GM21390 (cell line): ENCODE data around the gene SPOCK1.

Experiments
- ATAC-seq: cut with Tn5 transposase; IDR thresholded peaks from one replicate; pipeline ENCODE4 v1.9.1; 2021; ENCODE audit not compliant: unreplicated experiment

The SPOCK1 gene

GRCh38 chr5:137174196-137174595, 324.9 kb downstream of the SPOCK1 start:
- no peak for ATAC-seq

- ATAC-seq, result no peak
Measured at GRCh38 chr5:137172258-137172657, 326.9 kb downstream of the SPOCK1 start.

- no peak for ATAC-seq
Measured at GRCh38 chr5:137167187-137167586, 331.9 kb downstream of the SPOCK1 start.

GRCh38 chr5:137164961-137165360, 334.2 kb downstream of the SPOCK1 start:
- ATAC-seq, result no peak

- ATAC-seq, result no peak
Measured at GRCh38 chr5:137164536-137164935, 334.6 kb downstream of the SPOCK1 start.

- ATAC-seq, result no peak
Measured at GRCh38 chr5:137158691-137159090, 340.4 kb downstream of the SPOCK1 start.

GRCh38 chr5:137156180-137156579, 342.9 kb downstream of the SPOCK1 start:
- no peak for ATAC-seq

GRCh38 chr5:137155261-137156000, 343.7 kb downstream of the SPOCK1 start:
- no peak for ATAC-seq

- ATAC-seq, result no peak
Measured at GRCh38 chr5:137152616-137153015, 346.5 kb downstream of the SPOCK1 start.

- no peak for ATAC-seq
Measured at GRCh38 chr5:137148655-137149054, 350.5 kb downstream of the SPOCK1 start.

GRCh38 chr5:137148159-137148558, 351.0 kb downstream of the SPOCK1 start:
- ATAC-seq, result no peak

GRCh38 chr5:137147346-137147745, 351.8 kb downstream of the SPOCK1 start:
- no peak for ATAC-seq

- ATAC-seq, result no peak
Measured at GRCh38 chr5:137146402-137146890, 352.7 kb downstream of the SPOCK1 start.

- ATAC-seq, result no peak
Measured at GRCh38 chr5:137145721-137146120, 353.4 kb downstream of the SPOCK1 start.

- ATAC-seq, result no peak
Measured at GRCh38 chr5:137144656-137145055, 354.5 kb downstream of the SPOCK1 start.

- ATAC-seq, result peak; percentile 71
Measured at GRCh38 chr5:137142764-137143605, 356.1 kb downstream of the SPOCK1 start.

GRCh38 chr5:137142346-137142745, 356.8 kb downstream of the SPOCK1 start:
- peak; percentile 37 for ATAC-seq

- no peak for ATAC-seq
Measured at GRCh38 chr5:137141779-137142178, 357.3 kb downstream of the SPOCK1 start.

GRCh38 chr5:137136991-137137632, 362.0 kb downstream of the SPOCK1 start:
- no peak for ATAC-seq

- no peak for ATAC-seq
Measured at GRCh38 chr5:137134920-137135532, 364.1 kb downstream of the SPOCK1 start.
